AG04450 (cell line): ENCODE results near the gene ANKS1B. TPM values are rescaled to one million over a fixed set of nuclear protein-coding genes. Genes with fewer than 3 reads are reported as not detected.

ENCODE experiments used
- CTCF ChIA-PET: fragments of 300-600, 350-600 bp; formaldehyde crosslinking; extraction: SDS; loops from one replicate; lab custom pipeline; 2022; ENCODE audit warnings: antibody characterized with exemption, inconsistent platforms; lab: Charles Lee
- POLR2A ChIA-PET: fragments of 350-600 bp; formaldehyde crosslinking; extraction: SDS; loops from one replicate; lab custom pipeline; 2021; ENCODE audit warnings: antibody characterized with exemption, inconsistent platforms; lab: Yijun Ruan, JAX
- DNase-seq: peaks from one replicate; pipeline ENCODE4 v3.0.0-alpha.2; 2011; ENCODE audit warnings: low read depth, low spot score
- H3K27ac ChIP-seq: one replicate; pipeline ENCODE4 v1.5.1; 2012; ENCODE audit warnings: low read depth, low read length, control low read depth
- H3K27me3 ChIP-seq: one replicate; pipeline ENCODE4 v1.6.0; 2012; ENCODE audit warnings: low read length; ENCODE audit not compliant: control insufficient read depth, insufficient read depth
- H3K4me3 ChIP-seq: 2 replicates; pipeline ENCODE4 v1.5.1; 2011; ENCODE audit warnings: mild to moderate bottlenecking, low read depth, low read length, control low read depth
- H3K9me3 ChIP-seq: 2 replicates; pipeline ENCODE4 v1.5.1; 2012; ENCODE audit warnings: low read length; ENCODE audit not compliant: control insufficient read depth, insufficient read depth
- CTCF ChIP-seq: IDR thresholded peaks from 2 replicates; pipeline ENCODE4 v1.5.1; 2011; ENCODE audit warnings: low read depth, low read length, control low read depth, inconsistent platforms
- polyA plus RNA-seq: library from polyadenylated mRNA; depleted of rRNA; stranded (reverse); fragments of >200 nt; gene quantifications from 2 replicates; pipeline ENCODE4 v1.2.3, GENCODE V29; 2011

The ANKS1B gene
- polyA plus RNA-seq, 1 experiment = 0.22 TPM

GRCh38 chr12:99260456-99260996 lies 724.2 kb downstream of the ANKS1B start:
- Histone ChIP-seq H3K4me3 (no peak overlapping the region), H3K27ac (no peak overlapping the region), H3K9me3 (no peaks in the 10 kb centered on the region; the same call in 1 of the 2 replicates), H3K27me3 (no peaks in the 10 kb centered on the region)
- no peak for TF ChIP-seq CTCF
- no peak for DNase-seq
- ChIA-PET CTCF (no interaction called here), POLR2A (no interaction called here)

GRCh38 chr12:99259040-99259934 lies 725.4 kb downstream of the ANKS1B start:
- no peak for TF ChIP-seq CTCF
- Histone ChIP-seq H3K27ac (no peak overlapping the region), H3K9me3 (no peaks in the 10 kb centered on the region; the same call in 1 of the 2 replicates), H3K4me3 (no peak overlapping the region), H3K27me3 (no peaks in the 10 kb centered on the region)
- ChIA-PET POLR2A (no interaction called here), CTCF (no interaction called here)
- no peak for DNase-seq

GRCh38 chr12:99257672-99258071 lies 727.1 kb downstream of the ANKS1B start:
- no peak overlapping the region for H3K4me3 ChIP-seq
- TF ChIP-seq CTCF = no peak
- DNase-seq = no peak
- no peak overlapping the region for H3K27ac ChIP-seq
- CTCF ChIA-PET = no interaction called here
- H3K9me3 ChIP-seq = no peaks in the 10 kb centered on the region; the same call in 1 of the 2 replicates
- no peaks in the 10 kb centered on the region for H3K27me3 ChIP-seq
- POLR2A ChIA-PET = no interaction called here

- DNase-seq = no peak
- ChIA-PET CTCF (interaction anchor here (0.6 kb wide), 1 partner anchor 44 kb away, joined by 3 read pairs; no protein-coding TSS in a partner anchor), POLR2A (no interaction called here)
- Histone ChIP-seq H3K27me3 (no peaks in the 10 kb centered on the region), H3K27ac (no peak overlapping the region), H3K4me3 (no peak overlapping the region), H3K9me3 (no peaks in the 10 kb centered on the region; the same call in 1 of the 2 replicates)
- no peak for TF ChIP-seq CTCF
Measured at GRCh38 chr12:99253068-99253467, 731.7 kb downstream of the ANKS1B start.

GRCh38 chr12:99250091-99250490 lies 734.6 kb downstream of the ANKS1B start:
- ChIA-PET POLR2A (no interaction called here), CTCF (no interaction called here)
- no peak overlapping the region for H3K27ac ChIP-seq
- no peak for DNase-seq
- no peak for TF ChIP-seq CTCF
- H3K27me3 ChIP-seq = no peaks in the 10 kb centered on the region
- H3K9me3 ChIP-seq = no peaks in the 10 kb centered on the region
- H3K4me3 ChIP-seq = no peak overlapping the region
